ENCODE results near the gene EHD4.

- TF ChIP-seq CTCF (conservative IDR thresholded peaks at IDR 0.05) (no peak), ZFX (IDR thresholded peaks at IDR 0.05) (no peak)
Observed at GRCh38 chr15:41961595-41962202, 10.7 kb downstream of the EHD4 start.
